ENCODE results near the gene IFI27.
A peak's percentile ranks its signal among the peaks of the same experiment; 100 is the strongest.
"Not testable (repeated sequence)": the region's sequence is repeated elsewhere in the genome, so short reads cannot be mapped to it uniquely, and the experiment has no call there.

IFI27 gene

DNA sequence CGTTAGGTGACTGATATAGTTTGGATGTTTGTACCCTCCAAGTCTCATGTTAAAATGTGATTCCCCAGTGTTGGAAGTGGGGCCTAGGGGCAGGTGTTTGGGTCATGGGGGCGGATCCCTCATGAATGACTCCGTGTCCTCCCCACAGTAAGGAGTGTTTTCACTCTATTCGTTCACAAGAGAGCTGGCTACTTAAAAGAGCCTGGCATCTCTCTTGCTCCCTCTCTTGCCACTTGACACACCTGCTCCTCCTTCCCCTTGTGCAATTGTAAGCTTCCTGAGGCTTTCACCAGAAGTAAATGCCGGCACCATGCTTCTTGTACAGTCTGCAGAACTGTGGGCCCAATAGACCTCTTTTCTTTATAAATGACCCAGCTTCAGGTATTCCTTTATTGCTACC is 16.3 kb downstream of the IFI27 start:
- no peak for DNase-seq

DNA sequence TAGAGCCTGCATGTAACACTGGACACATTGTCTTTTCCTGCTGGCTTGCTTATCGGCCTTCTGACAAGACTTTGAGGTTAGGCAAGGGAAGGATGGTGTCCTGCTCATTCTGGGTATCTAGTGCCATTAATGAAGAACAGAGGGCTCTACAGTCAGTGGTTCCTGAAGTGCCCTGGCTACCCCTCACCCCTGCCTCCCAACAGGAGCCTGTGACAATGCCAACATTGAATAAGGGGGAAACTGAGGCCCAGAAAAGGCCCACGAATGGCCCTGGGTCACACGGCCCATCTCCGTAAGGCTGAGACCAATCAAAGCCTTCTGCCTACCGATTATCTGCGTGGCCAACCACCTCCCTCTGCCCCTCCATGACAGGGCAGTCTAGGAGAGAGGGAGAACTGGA is 16.8 kb downstream of the IFI27 start:
- no peak for DNase-seq

DNA sequence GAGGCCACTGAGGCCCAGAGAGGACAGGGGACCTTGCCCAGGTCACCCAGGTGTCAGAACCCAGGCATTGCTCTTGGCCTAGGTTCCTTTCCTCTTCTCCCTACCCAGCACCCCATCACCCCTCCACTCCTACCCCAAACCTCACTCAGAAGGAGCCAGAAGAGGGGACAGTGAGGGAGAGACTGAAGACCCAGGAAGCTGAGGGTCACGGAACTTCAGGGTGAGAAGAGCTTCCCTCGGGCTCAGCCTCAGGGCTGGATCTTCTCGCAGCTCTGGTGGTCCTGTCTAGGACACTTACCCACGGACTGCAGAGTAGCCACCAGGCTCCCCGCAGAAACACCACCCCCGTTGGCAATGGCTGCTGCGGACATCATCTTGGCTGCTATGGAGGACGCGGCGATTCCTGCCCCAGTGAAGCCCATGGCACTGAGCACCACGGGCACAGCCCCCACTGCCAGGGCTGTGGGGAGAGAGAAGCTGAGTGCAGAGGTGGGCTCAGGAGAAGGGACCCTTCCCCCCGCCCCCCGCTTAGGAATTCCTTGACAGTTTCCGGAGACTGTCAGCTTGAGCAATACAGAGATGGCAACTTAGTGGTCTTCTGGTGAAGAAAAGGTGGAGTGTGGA is 17.8 kb downstream of the IFI27 start:
- no peak for DNase-seq

DNA sequence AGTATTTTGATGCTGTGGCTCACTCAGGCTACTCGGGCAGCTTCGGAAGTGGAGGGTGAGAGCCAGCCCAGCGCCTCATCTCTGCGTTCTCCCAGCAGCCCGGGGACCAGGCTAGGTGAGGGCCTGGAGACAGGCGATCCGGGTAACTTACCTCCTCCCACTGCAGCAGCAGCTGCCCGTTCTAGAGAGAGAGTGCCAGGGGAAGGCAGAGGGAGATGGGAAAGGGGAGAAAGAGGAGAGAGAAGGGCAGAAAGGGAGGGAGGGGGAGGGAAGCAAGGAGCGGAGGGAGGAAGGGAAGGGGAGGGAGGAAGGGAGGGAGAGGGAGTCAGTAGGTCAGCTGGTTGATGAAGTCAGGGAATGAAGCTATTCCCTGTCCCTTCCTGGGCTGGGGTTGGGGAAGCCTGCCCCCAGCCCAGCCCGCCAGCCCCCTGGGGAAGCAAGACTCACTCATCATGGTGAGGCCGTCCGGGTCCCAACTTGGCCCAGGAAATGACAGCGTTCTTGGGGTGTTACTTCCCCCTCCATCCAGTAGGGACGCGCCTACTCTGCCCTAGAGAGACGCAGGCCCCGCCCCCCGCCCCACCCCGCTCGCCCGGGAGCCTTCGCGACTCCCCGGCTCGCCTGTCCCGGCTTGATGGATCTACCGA is 18.7 kb downstream of the IFI27 start, which contains the start of gene IFI27L2:
IFI27L2 (minus strand) TSS at position 494 of the 647 bp plus-strand sequence; CDS start at position 454, 40 bp downstream.
- DNase-seq: peak; percentile 88

DNA sequence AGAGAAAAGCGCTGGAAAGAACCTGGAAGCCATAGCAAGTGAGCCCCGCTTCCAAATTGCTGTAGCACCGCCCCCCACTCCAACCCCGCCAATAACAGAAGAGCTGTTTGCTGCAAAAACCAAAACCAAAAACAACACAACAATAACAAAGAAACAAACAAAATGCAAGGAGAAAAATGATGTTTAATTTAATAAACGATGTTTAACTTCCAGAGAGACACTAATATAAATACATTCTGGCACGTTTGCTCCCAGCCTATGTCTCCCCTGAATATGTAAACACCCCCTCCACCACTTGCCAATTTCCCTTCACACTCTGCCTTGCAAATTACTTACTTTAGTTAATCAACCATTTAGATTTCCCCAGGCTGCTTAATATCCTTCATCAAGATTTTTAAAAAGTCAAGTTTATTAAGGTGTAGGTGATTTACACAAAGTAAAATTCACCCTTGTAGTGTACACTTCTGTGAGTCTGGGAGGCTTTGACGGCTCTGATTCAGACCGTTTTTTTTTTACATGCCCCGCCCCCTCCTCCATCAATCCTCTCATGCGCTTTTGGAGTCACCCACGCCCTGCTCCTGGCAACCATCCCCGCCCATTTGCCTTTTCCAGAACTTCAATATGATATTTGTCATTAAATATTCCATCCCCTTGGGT is 19.4 kb downstream of the IFI27 start:
- DNase-seq: peak; percentile 51

DNA sequence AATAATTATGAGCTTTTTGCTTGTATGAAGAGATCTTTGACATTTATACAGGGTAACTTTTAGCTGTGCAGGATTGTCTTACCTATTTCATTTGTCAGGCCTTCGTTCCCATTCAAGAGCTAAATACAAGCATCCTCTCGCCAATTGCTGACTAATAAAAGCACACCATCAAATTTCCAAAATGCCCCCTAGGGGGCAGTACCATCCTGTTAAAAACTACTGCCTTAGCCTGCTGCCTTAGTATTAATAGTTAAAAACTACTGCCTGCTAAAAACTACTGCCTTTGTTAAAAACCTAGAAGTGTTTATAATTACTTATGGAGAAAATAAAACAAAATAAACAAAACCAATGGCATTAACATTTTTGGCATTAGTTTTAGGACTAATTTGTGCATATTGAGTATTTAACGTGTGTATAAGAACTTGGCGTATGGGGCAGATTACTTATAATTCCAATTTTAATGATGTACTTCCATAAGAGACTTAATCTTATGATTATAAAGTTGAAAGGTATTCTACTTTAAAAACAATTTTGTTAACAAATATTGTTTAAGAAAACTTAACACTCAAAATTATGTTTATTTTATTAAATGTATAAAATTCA is 21.9 kb downstream of the IFI27 start:
- peak; percentile 61 for DNase-seq

DNA sequence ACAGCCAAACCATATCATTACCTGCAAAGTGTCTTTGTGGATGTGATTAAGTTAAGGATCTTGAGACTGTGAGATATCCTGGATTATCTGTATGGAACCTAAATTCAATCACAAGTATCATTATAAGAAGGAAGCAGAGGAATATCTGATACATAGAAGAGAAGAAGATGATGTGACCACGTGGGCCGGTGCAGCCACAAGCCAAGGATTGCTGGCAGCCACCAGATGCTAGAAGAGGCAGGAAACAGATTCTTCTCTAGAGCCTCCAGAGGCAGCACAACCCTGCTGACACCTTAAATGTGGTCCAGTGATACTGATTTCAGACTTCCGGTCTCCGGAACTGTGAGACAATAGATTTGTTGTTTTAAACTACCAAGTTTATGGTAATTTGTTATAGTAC is 24.9 kb downstream of the IFI27 start:
- DNase-seq: no peak

DNA sequence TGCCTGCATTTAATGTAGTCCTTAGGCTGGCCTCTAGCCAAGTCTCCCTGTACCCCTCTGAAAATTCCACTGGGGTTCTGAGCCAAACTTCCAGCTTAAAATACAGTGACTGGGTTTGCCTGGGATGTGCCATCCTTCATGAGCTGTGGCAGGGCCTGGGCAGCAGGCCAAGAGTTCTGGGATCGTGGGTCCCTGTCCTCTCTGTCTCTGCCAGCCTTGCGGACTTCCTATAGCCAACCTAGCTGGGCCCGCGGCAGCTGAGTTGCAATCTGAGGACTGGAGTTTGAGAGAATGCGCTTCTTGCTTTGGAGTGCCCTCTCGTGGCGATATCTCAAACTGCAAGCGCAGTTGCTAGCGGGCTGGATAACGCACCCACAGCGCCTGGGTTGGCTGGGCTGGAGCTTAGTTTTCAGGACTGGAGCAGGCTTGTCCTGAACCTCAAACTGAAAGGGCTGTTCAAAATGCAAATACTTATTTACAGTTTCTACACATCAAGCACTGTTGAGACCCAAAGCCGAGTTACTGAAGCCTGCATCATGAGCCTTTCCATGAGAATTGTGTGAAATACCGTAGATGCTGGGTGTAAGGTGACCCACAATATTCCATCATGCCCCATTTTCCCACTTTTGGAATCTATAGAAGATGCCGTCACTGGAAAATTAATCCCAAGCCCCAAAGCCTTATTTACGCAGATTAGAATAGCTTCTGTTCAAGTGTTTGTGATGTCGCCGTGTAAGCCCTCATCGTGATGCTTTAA is 26.2 kb downstream of the IFI27 start:
- peak; percentile 85 for DNase-seq

DNA sequence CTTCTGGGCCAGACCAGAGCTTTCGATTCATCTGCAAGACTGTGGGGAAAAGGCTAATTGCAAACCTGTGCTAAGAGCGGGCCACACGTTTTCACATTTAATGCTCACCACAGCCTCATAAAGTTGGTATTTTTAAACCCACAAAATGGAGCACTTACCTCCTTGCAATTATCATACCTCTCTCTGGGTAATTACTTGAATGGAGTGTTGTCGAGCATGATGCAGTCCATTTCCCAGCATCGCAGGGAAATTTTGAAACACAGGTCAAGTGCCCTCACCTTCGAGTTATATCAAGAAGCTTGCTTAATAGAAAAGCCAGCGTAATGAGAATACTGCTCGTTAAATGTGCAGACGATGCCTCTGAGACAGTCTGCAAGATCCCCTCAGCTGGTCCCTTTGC is 27.7 kb downstream of the IFI27 start:
- DNase-seq: no peak

DNA sequence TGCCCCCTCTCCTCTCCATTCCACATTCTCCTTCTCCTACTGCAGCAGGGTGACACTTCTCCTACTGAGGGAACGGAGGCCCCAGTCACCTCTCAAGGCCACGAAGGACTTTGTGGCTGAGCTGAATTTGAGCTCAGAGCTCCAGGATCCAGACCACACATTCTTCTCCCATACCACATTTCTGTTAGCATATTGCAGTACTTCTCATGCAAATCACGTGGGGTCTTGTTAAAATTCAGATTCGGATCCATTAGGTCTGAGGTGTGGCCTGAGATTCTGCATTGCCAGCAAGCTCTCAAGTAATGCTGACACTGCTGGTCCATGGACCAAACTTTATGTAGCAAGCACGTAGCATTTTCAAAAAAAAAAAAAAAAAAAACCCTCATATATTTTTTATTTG is 28.5 kb downstream of the IFI27 start:
- DNase-seq: no peak

DNA sequence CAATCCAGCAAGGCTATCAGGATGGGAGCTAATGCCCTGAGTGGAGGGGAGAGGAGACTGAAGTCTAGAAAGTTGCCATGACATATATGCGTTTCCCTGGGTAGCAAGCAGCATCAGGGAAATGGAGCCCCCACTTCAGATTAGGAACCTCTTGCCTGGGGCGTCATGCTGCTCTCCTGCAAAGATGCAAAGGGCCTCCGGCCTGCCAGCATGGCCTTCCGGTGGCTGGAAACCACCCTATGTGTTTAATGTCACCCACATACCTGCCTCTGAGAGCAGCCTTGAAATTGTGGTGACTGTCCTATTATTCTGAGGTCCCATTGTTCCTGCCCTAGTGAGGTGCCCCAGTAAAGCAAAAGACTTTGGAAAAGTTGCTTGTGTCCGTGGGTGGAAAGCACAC is 28.9 kb downstream of the IFI27 start:
- no peak for DNase-seq

DNA sequence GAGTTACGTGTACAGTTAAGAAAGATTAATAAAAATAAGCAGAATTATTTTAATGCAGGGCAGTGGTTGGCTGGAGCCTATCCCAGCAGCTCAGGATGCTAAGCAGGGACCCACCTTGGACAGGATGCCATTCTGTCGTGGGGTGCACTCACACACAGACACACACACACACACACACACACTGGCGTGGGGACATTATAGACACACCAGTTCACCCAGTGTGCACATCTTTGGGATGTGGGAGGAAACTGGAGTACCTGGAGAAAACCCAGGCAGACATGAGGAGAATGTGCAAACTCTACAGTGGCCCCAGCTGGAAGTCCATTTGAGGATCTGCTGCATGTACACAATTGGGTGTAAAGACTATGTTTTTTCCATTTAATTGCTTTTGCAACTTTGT is 31.7 kb downstream of the IFI27 start:
- no peak for DNase-seq

DNA sequence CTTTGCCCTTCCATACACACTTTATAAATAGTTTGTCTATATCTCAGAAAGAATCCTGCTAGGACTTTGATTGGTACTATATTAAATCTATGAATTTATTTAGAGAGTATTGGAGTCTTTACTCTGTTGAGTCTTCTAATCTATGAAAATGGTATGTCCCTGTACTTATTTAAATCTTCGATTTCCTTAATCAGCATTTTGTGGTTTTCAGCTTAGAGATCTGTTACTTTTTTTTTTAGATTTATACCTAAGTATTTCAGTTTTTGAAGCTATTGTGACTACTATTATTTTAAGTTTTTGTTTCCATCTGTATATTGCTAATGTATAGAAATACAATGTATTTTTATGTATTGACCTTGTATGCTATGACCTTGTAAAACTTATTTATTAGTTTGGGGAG is 32.3 kb downstream of the IFI27 start:
- no peak for DNase-seq

DNA sequence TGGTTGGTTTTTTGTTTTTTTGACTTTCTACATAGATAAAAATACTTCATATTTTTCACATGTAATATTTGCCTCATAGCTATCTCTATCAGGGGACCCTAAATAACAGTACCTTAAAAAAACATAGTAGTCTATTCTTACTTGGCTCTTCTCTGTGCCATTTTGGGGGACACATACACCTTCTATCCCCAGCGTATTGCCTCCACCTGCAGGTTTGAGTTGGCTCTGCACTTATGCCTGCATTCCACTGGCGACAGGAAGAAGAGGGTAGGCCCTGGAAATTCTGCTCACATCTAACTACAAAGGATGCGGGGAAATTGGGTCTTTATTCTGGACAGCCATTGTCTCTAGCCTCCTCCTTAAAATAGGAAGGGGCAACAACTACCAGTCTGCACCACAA is 32.7 kb downstream of the IFI27 start:
- no peak for DNase-seq

DNA sequence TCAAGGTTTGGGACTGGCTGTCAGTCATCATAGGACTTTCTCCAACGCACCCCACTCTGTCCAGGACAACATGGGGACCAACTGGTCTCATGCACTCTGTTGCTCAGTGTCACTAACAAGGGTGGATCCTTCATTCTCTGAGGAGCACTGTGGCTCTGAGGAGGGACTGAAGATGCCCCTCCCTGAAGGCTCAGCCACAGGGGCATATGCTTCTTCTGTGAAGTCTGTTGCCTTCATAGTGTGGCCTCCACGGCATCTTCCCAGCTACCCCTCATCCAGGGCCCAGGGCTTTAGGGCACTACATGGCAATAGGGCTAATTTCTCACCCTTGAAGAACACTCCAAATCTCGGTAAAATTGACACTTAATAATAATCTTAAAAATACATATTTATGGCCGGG is 33.2 kb downstream of the IFI27 start:
- no peak for DNase-seq

DNA sequence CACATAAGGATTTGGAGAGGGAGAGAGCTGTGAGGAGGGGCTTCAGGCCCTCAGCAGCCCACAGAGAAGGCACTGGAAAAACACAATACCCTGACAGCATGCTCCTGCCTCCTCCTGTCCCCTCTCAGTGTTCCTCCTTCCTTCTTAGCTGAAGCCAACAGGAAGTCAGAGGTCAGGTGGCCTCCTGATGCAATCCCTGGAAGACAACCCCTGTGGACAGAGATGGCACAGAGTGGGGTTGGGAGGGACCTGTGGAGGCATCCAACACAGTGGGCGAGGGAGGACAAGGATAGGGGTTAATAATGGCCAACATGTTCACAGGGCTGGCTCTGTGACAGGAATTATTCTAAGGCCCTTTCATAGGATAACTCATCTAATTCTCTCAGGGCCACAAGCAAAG is 34.2 kb downstream of the IFI27 start:
- no peak for DNase-seq

DNA sequence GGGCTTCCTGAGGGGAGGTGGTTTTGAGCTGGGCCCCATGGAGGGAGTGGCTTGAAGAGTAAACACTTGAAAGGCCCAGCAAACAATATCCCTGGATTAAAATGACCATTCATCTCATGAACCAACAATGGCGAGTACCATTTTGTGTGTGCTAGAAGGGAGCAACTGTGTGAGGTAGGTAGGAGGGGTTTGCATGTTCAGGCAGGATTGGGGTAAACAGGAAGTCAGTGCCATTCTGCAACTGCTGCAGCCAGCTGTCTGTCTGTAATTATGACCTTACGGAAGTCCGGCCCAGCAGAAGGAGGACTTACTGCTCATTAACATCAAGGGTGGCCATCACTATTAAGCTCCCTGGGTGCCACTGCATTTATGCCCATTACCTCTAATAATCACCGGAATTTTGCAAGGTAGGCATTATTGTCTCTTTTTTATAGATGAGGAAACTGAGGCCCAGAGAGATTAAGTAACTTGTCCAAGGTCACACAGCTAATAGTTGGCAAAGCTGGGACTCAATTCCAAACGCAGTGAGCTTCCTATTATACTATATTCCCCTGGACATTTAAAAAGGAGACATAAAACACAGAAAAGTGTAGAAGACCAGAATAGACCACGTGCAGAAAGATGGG is 35.5 kb downstream of the IFI27 start:
- no peak for DNase-seq

DNA sequence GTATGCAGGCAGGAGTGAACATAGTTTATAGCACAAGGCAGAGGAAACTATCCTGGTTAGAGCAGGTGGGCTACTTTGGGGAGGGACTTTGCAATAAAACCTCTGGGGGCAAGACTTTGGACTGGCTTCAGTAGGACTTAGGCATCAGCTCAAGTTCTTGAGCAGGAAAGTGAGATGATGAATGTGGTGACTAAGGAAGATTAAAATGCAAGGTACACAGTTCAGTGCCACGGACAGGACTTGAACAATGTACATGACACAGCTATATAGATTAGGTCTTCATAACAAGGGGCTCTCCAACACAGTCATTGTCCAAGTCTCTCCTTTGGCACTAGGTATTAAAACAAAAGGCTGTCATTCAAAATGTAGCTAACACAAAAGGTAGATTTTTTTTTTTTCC is 42.1 kb downstream of the IFI27 start:
- no peak for DNase-seq

DNA sequence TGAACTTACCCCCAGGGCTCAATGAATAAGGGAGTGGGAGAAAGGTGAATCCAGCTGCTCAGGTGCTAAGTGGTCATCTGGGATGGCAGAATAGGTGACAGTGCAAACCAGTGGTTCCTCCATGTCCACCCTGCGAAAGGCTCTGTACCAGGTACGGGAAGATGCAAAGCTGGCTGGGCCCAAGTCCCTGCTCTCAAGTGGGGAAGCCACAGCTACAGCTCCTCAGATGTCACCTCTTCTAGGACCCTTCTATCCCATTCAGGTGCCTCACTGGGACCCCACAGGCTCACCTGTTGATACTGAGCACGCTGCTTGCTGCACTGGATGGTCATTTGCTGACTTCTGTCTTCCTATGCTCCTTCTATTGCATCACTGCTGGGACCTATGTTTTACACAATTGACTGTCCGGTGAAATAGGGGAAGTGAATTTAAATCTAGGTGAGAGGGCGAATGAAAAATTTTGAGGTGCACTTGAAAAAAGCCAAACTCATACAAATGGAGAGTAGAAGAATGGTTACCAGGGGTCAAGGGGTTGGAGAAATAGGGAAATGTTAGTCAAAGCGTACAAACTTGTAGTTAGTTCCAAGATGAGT is 43.3 kb downstream of the IFI27 start:
- DNase-seq: no peak

DNA sequence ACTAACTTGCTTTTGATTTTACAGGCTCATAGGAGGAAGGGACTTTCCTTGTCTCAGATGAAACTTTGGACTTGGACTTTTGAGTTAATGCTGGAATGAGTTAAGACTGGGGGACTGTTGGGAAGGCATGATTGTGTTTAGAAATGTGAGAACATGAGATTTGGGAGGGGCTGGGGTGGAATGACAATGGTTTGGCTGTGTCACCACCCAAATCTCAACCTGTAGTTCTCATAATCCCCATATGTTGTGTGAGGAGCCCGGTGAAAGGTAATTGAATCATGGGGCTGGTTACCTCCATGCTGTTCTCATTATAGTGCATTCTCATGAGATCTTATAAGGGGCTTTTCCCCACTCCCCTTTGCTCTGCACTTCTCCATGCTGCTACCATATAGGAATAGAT is 45.6 kb downstream of the IFI27 start:
- DNase-seq: not testable (repeated sequence)

DNA sequence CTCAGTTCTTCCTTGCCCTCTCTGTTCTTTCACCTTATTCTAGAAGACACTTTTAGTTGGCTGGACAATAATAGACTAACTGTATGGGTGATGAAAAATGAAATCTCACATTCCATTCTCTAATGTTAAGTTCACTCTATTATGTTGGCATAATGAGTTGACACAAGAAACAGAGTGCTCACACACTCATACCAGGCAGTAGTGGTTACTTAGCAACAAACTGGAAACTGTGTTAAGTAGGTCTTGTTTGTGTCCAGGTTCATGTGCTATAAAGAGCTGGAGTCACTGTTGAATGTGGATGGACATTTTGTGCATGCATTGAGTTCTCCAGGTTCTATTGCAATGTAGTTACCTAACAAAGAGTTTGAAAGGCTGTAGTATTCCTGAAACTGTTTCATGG is 46.7 kb downstream of the IFI27 start:
- no peak for DNase-seq

DNA sequence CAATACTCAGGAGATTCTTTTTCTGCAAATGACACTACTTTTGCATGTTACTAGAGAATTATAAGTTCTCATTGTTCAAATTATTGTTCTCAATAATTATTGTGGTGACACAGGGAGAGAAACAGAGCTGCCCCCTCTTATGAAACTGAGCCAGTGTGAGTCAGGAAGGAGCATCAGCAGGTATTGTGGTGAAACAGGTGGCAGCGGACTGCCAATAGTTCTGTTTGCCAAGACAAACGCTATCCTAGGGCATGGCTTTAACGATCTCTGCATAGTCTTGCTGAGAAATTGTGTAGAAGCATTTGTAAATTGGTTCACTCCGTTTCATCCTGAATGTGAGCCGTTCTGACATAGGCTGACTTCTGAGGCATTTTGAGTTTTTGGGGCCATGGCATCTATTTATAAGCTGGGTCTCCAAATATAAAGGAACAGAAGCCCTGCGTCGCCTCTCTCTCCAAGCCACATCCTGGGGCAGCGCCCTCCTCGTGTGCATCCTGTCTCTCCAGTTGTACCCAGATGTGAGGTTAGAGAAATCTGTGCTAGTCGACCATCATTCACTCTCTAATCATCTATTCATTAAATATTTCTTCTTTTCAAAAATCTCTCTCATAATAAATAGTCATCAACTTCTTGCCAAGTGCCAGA is 47.8 kb downstream of the IFI27 start:
- no peak for DNase-seq
